Neutrophil (primary cell): Measurements from ENCODE around the gene HELZ2.

Experiments
- H3K27ac ChIP-seq: fragments of 200-600 bp; sonication (generic); 2 replicates; pipeline ENCODE4 v1.5.1; 2016; ENCODE audit warnings: mild to moderate bottlenecking, moderate library complexity
- H3K27me3 ChIP-seq: fragments of 200-600 bp; sonication (generic); 2 replicates; pipeline ENCODE4 v1.6.0; 2016; ENCODE audit warnings: mild to moderate bottlenecking
- H3K36me3 ChIP-seq: fragments of 200-600 bp; sonication (generic); 2 replicates; pipeline ENCODE4 v1.5.1; 2017
- H3K4me1 ChIP-seq, 2 experiments: fragments of 200-600 bp in 1 of 2; sonication (generic) in 1 of 2; 1 replicate in 1 of 2; 2 replicates in 1 of 2; pipeline versions ENCODE4 v1.5.1 to v1.6.1; 2013 to 2016; ENCODE audit warnings: low read depth in 1 of 2, low read length in 1 of 2, mild to moderate bottlenecking in 1 of 2, moderate library complexity in 1 of 2; ENCODE audit not compliant: control insufficient read depth in 1 of 2, insufficient read depth in 1 of 2
- H3K4me3 ChIP-seq, 2 experiments: fragments of 200-600 bp in 1 of 2; sonication (generic) in 1 of 2; 1 replicate in 1 of 2; 2 replicates in 1 of 2; pipeline ENCODE4 v1.5.1; 2013 to 2016; ENCODE audit warnings: low read depth in 1 of 2, low read length in 1 of 2, mild to moderate bottlenecking in 1 of 2, moderate library complexity in 1 of 2
- H3K9me3 ChIP-seq: fragments of 200-600 bp; sonication (generic); 2 replicates; pipeline ENCODE4 v1.5.1; 2016
- TF ChIP-seq, protein P1 (sequence below): fragments of 200-600 bp; sonication (generic); IDR thresholded peaks from 2 replicates; pipeline ENCODE4 v1.5.1; 2016; ENCODE audit warnings: antibody characterized with exemption

Gene HELZ2

DNA sequence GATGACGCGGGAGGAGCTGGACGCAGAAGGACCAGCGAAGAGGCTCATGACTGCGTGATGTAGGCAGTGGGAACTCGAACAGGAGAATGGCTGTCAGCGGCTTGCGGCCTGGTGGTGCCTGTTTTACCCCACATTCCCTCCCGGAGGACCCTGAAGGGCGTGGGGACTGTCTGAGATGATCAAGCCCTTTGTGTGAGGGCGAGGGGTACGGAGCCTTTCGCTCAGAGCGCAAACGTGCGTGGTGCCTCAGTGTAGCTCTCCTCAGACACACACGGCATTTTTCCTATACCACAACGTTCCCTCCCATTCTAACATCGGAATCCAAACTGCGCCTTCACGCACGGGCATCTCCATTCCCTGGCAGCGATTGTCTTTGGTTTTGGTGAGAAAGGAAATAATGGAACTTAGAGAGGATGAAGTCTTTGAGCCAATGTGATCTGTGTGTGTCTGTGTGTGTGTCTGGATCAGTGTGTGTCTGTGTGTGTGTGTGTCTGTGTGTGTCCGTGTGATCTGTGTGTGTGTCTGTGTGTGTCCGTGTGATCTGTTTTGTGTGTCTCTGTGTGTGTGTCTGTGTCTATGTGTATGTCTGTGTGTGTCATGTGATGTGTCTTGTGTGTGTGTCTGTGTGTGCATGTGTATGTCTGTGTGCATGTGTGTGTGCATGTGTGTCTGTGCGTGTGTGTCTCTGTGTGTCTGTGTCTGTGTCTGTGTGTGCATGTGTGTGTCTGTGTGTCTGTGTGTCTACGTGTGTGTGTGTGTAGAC lies 42.2 kb downstream of the HELZ2 start:
- TF ChIP-seq, protein P1, sequence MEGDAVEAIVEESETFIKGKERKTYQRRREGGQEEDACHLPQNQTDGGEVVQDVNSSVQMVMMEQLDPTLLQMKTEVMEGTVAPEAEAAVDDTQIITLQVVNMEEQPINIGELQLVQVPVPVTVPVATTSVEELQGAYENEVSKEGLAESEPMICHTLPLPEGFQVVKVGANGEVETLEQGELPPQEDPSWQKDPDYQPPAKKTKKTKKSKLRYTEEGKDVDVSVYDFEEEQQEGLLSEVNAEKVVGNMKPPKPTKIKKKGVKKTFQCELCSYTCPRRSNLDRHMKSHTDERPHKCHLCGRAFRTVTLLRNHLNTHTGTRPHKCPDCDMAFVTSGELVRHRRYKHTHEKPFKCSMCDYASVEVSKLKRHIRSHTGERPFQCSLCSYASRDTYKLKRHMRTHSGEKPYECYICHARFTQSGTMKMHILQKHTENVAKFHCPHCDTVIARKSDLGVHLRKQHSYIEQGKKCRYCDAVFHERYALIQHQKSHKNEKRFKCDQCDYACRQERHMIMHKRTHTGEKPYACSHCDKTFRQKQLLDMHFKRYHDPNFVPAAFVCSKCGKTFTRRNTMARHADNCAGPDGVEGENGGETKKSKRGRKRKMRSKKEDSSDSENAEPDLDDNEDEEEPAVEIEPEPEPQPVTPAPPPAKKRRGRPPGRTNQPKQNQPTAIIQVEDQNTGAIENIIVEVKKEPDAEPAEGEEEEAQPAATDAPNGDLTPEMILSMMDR, result no peak

DNA sequence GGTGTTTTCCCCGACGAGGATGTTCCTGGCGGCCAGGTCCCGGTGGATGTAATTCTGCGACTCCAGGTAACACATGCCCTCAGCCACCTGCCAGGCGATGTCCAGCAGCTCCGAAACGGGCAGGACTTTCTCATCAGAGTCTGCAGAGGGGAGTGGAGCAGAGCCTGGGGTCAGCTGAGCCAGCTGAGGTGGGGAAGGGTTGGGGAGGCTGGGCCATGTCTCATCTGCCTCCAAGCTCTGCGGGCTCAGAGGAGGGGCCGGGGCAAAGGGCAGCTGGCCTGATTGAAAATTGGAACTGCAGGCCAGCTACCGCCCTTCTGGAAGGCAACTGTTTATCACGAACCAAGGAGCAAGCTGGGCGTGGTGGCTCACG lies 43.3 kb downstream of the HELZ2 start:
- Histone ChIP-seq H3K9me3 (no peaks in the 10 kb centered on the region), H3K4me3 (no peak overlapping the region), H3K27me3 (peaks cover 56% of the 10 kb centered on the region), H3K4me1 (no peaks in the 10 kb centered on the region), H3K27ac (no peak overlapping the region), H3K36me3 (no peaks in the 10 kb centered on the region)
- TF ChIP-seq, protein P1, result no peak

More for the DNA sequence above, 42.2 kb downstream of the HELZ2 start:
- Histone ChIP-seq H3K27me3 (peaks cover 51% of the 10 kb centered on the region), H3K27ac (no peak overlapping the region), H3K36me3 (no peaks in the 10 kb centered on the region), H3K4me3 (no peak overlapping the region), H3K9me3 (no peaks in the 10 kb centered on the region), H3K4me1 (peaks cover 1 to 6% of the 10 kb centered on the region in 2 experiments)

DNA sequence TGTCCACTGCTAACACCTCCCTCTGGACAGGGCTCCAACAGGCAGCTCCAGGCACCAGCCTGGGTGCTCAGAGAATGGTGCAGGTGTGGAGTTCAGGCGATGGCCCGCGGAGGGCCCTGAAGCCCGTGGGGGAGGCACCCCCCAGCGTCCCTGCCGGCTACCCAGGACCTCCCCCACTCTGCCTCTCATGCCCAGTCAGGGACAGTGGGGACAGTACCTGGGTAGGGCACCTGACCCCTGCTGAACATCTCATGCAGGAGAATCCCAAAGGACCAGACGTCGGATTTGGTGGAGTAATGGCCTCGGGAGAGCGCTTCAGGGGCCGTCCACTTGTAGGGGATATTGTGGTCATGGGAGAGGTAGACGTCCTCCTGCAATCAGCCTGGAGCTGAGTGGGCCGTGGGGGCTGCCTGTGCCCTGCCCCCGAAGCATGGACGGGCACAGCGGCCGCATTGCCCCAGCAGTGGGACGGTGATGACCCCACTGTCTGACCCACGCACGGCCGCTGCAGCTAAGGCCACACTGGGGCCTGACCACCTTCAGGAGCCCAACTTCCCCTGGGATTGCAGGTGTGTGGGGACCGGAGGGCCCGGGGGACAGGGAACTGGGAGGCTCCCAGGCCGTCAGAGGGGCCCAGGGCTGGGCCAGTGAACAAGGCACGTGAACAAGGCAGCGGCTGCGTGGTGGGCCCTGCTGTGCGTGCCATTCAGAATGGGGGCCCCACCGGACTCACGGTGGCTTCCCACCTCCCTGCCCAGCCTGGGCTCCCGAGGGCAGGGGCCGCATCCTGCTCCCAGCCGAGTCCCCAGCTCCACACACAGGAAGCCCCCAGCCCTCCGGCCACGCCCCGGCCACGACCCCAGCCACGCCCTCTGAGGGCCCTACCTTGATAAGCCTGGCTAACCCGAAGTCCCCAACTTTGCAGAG lies 43.9 kb downstream of the HELZ2 start:
- Histone ChIP-seq H3K9me3 (no peaks in the 10 kb centered on the region), H3K4me3 (no peak overlapping the region), H3K27ac (no peak overlapping the region), H3K4me1 (no peaks in the 10 kb centered on the region), H3K27me3 (peaks cover 57% of the 10 kb centered on the region), H3K36me3 (no peaks in the 10 kb centered on the region)
- TF ChIP-seq, protein P1, result no peak

DNA sequence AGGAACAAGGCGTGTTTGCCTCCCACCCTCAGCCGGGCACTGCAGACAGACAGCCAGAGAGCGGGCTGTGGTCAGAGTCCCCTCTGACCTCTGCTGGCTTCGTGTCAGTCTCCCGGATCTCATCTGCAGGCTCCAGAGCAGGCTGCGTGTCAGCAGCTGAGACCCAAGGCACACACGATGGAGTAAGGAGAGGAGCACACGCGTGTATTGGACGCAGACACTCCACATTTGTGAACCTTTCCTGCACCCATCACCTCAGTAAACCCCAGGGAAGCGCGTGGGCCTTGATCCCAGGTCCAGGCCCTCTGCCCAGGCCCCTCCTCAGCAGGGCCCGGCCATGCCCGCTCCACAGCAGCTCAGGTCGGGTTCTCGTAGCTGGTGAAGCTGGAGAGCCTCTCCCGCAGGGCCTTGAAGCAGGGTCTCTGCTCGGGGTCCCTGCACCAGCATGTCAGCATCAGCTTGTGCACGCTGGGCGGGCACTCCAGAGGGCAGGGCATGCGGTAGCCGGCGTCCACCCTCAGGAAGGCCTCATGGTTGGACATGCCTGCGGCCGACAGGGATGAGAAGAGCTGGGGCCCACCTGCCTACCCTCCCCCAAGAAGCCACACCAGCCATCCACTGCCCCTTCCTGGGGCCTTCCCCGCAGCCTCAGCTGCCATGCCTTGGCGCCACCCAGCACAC lies 44.7 kb downstream of the HELZ2 start:
- no peaks in the 10 kb centered on the region for H3K4me1 ChIP-seq
- H3K4me3 ChIP-seq, result no peak overlapping the region
- no peak overlapping the region for H3K27ac ChIP-seq
- no peaks in the 10 kb centered on the region for H3K9me3 ChIP-seq
- TF ChIP-seq, protein P1, result no peak
- H3K36me3 ChIP-seq, result no peaks in the 10 kb centered on the region
- peaks cover 50% of the 10 kb centered on the region for H3K27me3 ChIP-seq

DNA sequence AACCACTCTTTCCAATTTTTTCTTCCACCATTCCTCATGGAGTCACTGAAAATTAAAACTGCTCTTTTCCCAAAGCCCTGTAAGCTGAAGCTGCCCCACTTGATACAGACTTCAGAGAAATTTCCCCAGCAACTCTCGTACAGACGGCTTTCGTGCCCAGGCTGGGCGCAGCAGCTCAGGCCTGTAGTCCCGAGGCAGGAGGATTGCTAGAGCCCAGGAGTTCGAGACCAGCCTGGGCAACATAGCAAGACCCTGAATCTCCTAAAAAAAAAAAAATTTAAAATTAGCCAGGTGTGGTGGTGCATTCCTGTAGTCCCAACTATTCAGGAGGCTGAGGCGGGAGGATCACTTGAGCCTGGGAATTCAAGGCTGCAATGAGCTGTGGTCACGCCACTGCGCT lies 46.9 kb downstream of the HELZ2 start:
- TF ChIP-seq, protein P1, result no peak
- peaks cover 40% of the 10 kb centered on the region for H3K27me3 ChIP-seq
- no peaks in the 10 kb centered on the region for H3K4me1 ChIP-seq
- no peaks in the 10 kb centered on the region for H3K9me3 ChIP-seq
- no peak overlapping the region for H3K27ac ChIP-seq
- H3K36me3 ChIP-seq, result no peaks in the 10 kb centered on the region
- no peak overlapping the region for H3K4me3 ChIP-seq
